HG03108 (cell line): ENCODE measurements around the gene CMIP.

Source experiments
- ATAC-seq: cut with Tn5 transposase; IDR thresholded peaks from one replicate; pipeline ENCODE4 v1.9.1; 2021; ENCODE audit warnings: moderate library complexity; ENCODE audit not compliant: unreplicated experiment

Gene CMIP

DNA sequence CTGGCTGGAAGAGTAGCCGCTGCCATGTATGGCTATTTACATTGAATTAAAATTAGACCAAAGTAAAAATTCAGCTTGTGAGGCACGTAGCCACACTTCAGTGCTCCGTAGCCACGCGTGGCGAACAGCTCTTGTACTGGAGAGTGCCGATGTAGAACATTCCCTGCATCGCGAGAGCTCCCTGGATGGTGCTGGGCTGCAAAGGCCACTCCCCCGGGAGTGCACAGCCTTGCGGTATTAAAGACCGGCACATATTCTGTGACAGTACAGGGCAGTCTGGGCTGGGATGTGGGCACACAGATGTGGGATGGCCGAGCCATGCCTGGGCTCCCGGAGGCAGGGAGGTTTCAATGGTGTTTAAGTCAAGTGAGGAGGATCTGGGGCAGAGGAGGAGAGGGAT lies 102.2 kb downstream of the CMIP start:
- no peak for ATAC-seq

DNA sequence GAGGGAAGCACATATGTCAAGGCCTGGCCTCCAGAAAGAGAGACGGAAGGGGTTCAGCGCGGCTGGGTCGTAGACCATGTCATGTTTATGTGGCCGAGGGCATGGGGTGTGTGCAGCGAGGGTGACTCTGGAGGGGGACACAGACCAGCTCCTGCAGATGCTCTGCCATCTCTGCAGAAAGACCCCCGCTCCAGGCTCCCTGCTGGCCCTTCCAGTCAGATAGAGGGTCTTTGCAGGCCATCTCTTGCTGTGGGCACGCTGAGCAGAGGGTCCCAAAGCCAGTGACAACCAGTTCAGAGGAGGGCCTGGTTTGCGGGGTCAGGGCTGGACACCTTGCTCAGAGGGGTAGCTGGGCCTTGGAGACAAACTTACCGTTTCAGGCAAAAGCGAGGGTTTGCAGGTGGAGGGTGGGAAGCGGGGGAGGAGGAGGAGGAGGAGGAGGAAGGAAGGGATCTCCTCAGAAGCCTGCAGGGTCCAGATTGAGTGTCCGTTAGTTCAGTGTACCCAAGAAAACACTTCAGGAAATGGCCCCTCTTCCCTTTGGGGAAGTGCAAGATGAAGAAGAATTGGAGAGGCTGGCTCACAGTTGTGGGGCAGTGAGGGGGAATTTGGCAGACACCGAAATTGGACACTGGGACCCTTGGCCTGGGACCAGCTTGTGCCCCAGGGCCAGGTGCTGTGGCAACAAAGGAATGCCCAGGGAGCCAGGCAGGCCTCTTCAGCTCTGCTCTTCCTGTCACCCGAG lies 102.8 kb downstream of the CMIP start:
- ATAC-seq = no peak

DNA sequence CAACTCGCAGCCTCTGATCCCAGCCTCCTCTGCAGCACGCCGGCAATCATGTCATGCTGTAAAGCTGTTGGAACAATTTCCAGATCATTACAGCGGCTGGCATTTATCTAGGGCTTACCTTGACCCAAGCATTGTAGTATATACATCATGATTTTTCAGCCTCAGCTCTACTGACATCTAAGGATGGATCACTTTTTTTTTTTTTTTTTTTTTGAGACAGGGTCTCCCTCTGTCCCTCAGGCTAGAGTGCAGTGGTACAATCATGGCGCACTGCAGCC lies 103.3 kb downstream of the CMIP start:
- ATAC-seq = no peak

DNA sequence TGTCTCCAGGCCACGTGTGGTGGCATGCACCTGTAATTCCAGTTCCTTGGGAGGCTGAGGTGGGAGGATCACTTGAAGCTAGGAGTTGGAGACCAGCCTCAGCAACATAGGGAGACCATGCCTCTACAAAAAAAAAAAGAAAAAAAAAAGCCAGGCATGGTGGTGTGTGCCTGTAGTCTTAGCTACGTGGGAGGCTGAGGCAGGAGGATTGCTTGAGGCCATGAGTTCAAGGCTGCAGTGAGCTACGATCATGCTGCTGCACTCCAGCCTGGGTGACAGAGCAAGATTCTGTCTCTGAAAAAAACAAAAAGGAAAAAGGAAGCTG lies 103.9 kb downstream of the CMIP start:
- ATAC-seq = no peak

DNA sequence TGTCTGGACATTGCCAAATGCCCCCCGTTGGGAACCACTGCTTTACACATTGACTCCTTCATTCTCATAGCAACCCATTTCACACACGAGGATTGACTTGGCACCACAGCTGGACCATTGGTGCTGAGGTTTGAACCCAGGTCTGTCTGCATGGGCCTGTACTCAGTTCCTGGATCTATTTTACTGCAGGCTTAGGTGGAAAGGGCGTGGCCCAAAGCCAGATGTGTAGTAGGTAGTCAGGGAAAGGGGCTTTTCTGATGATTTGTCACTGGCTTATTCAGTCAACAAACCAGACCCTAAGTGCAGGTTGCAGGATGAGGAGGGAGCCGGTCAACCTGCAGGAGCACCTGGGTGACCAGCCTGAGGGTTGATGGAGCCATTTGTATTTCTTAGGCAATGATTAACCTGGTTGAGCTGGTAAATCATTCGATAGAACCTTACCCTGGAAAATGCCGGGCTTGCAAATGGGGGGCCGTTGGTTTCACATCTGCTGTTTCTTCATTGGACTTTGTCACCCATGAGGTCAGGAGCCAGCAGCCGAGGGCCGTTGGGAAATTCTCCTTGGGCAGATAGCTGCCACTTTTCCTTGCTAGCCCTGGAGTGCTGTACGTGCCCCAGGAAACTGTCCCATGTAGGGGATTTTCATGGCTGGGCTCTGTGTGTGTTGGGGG lies 104.4 kb downstream of the CMIP start:
- no peak for ATAC-seq

DNA sequence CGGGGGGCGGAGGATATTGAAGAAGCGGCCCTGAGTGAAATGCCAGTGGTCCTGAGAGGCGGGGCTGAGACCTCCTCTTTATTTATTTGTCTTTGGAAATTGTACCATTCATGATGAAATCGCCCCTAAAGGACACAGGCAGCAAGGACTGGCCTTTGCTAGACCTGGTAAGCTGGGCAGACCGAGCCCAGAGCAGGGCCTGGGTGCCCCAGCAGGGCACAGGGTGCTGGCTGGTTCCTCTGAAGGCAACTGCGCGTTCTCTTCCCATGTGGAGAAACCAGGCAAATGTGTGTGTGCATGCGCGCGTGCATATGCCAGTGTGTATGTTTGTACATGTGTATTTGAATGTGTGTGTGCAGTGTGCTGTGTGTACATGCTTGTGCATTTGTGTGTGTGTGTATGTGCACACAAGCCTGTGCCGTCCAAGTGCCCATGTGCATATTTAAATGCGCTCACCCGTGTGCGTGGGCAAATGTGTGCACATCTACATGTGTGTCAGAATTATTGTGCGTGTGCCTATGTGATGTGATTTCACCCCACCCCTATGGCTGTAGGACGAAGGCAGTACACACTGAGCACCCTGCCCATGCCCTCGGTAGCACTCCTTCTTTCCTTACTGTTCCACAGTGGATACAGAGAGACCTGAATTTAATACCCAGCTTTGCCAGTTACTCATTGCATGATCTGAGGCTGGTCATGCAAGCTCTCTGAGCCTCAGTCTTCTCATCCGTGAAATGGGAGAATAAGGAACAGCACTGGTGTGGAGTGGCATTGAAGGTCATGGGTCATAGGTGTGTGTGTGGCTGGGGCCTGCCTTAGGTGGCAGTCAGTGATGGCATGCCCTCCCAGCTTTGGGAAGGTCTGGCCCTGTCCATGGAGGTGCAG lies 105.2 kb downstream of the CMIP start:
- ATAC-seq = no peak

DNA sequence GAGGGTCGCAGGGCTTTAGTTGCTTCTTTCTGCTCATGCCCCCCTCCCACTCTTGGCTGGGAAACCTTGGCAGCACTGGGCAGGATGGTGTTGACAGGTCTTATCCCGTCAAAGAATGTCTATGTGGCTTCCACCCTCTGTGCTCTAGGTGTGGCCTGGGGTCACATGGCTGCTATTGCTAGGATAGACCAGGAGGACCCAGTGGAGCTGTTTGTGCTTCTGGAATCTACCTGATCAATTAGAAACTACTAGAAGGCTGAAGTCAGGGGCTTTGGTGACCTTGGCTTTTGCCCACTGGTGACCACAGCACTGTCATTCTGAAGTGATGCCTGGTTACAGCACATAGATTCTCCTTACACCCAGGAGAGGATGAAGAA lies 105.8 kb downstream of the CMIP start:
- ATAC-seq = no peak

DNA sequence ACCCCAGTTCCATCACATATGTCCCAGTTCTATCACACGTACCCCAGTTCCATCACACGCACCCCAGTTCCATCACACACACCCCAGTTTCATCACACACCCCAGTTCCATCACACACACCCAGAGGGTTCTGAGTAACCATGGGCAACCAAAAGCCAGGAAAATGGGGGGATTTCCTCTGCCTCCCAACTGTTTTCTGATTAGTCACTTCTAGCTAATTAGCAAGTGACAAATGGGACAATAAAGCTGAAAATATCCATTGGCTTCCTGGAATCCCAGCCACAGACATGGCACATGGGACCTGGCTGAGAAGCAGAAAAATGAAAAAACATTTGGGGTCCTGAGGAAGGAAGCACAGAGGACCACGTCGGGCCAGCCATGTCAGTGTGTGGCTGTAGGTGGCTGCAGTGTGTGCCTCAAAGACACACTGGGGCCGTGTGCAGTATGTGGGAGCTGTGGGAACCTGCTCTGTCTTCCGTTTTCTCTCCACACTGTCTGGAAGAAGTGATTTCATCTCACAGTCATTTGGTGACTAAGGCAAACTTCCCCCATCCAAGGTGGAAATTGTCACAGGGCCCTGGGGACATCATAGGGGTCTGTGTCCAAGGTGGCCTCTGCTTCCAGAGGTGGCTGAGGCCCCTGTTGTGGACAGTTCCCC lies 106.7 kb downstream of the CMIP start:
- ATAC-seq = no peak

DNA sequence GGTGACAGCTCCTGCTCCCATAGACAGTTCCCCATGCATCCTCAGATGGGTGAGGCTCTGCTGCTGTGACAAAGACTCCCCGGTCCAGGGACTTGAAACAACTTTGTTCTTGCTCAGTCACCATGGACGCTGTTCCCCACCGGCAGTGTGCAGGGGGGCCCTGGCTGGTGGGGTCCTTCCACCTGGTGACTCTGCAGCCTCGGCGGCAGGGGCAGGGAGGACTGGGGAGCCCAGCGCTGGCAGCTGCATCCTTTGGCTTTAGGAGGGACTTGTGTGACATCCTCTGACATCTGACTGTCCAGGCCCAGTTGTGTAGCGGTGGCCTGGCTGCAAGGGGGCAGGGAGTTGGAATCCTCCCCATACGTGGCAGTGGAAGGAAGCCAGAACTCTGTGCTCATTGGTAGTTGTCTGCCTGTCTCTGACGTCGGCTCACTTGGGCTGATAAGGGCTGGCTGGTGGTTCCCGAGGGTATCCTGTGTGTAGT lies 107.3 kb downstream of the CMIP start:
- ATAC-seq = no peak

DNA sequence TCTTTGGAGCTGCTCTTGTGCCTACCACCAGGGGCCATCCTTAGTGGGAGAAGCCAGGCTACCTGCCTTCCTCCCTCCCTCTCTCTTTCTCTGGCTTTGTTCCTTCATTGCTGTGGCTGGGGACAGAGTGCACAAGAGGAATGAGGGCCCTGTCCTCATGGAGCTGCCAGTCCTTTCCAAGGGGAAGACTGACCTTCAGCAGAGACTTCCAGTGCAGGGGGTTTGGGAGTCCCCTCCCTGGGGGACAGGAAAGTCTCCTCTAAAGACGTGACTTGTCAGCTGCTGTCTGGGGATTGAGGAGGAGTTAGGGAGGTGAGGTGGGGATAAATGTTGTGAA lies 108.1 kb downstream of the CMIP start:
- ATAC-seq = no peak

DNA sequence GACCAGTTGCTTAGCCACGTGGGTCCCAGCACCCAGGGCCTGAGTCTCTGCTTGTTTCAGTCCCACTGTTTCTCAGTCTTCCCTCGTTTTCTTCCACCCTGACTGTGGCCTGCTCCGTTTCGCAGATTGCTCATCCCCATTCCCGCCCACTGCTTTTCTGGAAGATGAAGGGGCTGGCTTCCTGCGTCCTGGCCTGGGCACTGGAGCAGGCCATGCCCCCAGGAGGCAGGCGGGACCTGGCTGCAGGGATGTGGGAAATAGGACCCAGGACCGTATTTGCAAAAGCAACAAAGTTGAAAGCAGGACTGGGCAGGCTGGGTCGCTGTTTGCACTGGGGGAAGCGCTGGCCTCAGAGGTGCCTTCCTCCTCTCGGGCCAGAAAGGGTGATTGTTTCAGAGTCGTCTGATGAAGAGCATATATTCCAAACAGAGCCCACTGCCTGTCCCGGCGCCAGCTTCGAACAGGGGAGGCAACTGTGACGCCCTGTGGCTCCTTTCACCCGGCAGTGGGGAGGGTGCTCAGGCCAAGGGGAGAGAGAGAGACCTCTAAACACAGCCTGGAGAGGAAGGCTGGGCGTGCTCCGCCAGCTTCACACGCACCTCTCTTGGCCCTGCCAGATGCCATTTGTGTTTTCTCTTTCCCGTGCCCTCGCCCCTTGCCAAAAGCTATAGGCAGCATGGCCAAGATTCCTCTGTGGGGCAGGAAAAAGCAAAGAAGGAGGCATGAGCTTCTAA lies 108.6 kb downstream of the CMIP start:
- no peak for ATAC-seq

DNA sequence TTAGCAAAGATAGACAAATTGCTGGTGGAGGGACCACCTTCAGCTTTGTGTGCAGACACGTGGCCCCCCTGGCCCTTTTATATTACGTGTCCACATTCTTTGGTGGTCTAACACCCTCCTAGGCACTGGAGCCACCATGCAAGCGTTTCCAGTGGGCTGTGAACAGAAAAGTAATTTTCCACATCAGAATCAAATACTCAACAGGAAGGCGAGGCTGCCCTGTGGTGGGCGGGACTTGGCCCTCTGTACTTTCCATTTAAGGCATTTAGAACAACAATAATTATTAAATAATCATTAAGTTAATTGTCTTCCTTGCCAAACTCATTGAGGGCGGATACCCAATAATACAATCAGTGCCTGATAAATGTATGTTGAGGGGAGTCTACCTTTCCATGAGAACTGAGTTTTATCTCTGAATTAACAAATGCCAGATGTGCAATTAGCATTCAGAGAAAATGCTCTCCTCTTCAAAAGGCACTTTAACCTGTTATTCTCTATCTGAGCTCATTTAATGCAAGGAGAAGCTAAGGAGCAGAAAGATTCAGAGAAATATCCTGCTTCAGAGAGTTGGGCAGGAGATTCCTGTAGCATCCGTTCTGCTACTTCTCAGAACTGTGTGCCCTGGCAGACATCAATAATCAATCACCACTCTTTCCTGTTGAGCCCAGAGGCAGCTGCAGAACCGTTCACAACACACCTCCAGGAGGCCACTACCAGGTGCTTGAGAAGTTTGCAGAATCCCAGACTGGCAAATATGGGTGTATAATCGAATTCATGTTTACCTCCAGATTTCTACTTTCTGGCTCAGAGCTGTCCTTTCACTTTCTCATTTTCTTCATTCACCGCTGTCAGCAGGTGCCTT lies 109.4 kb downstream of the CMIP start:
- ATAC-seq = no peak

DNA sequence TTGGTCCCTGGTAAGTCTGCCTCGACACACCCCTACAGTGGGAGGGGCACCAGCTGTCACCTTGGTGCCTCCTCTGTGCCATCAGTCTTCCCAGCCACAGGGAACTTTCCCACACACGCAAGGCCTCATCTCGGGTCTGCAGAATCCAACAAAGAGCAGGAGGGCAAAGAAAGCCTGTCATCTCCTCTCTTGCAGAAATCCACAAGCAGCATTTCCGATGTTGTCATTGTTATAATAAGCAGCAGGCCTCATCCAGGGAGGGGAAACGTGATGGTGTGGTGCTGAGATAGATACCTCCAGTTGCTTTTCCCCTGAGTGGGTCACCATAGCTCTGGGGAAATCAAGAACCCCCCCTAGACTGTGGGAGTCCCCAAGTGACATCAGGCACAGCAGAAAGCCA lies 110.4 kb downstream of the CMIP start:
- no peak for ATAC-seq

DNA sequence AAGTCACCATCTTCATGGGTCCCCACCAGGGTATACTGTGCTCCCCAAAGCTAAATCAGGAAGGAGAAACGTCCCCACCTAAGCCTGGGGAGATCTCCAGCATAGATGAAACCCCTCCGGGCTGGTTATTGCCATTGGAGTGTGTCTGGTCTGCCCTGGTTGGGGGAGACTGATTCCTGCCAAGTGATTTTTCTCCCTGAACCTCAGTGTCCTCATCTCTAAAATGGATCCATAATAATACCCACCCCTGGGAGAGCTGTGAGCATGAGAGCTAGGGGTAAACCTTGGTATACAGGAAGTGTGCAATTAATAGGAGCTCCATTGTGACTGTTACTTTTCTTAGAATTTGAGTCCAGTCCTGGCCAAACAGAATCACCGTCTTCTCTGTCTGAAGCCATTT lies 111.1 kb downstream of the CMIP start:
- ATAC-seq = no peak

DNA sequence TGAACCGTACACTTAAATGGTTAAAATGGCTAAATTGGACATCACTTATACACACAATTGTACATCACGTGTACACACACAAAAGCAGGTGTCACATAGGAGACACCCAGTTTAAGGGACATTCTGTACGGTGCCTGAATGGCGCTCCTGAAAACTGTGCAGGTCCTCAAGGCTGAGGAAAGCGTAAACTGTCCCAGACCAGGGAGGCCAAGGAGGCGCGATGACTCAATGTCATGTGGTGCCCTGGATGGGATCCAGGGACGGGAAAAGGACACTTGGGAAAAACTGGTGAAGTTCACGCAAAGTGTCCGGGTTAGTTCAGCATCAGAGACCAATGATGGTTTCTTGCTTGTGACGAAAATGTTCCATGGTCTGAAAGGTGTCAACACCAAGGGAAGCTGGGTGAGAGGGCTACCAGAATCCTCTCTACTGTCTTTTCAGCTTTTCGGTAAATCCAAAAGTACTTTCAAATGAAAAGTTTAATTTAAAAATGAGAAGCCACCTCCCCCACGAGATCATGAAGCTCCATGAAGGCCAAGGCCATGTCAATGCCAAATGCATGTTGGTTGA lies 112.2 kb downstream of the CMIP start:
- ATAC-seq = no peak

DNA sequence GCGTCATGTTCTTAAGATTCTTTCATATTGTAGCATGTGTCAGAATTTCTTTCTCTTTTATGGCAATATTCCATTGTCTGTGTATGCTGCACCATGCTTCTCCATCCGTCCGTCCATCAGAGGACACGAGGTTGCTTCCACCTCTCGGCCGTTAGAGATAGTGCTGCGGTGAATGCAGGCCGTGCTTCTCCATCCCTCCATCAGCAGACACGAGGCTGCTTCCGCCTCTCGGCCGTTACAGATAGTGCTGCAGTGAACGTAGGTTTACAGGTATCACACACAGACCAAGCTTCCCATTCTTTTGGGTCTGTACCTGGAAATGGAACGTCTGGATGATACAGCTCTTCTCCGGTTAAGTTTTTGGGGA lies 113.5 kb downstream of the CMIP start:
- ATAC-seq = no peak

DNA sequence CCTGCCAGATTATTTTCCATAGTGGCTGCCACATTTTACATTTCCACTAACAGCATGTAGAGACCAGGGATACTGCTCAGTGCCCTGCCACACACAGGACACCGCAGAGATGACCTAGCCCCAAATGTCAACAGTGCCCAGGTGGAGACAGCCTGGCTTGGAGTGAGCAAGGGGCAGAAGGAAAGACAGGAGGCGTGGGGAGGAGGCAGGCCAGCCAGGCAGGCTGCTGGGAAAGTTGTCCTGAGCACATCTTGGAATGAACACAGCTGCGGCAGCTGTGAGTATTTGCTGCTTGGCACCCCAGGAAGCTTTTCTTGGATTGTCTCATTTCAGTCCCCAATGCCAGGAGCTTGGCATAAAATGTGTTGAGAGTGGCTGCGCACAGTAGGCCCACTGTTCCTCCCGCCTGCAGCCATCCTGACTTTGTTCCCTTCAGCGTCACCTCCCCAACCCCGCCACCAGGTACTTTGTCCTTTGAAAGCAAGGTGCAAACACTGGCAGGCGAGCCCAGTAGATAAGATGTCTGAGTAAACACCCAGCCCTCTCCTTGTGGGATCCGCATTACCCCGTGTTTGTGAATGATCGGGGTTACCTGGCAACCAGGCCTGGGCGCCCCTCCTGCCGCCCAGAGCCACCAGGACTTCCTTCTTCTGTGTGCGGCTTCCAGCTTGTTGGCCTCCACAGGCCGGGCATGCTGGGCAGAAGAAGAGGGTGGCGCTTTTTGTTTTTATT lies 114.0 kb downstream of the CMIP start:
- no peak for ATAC-seq

DNA sequence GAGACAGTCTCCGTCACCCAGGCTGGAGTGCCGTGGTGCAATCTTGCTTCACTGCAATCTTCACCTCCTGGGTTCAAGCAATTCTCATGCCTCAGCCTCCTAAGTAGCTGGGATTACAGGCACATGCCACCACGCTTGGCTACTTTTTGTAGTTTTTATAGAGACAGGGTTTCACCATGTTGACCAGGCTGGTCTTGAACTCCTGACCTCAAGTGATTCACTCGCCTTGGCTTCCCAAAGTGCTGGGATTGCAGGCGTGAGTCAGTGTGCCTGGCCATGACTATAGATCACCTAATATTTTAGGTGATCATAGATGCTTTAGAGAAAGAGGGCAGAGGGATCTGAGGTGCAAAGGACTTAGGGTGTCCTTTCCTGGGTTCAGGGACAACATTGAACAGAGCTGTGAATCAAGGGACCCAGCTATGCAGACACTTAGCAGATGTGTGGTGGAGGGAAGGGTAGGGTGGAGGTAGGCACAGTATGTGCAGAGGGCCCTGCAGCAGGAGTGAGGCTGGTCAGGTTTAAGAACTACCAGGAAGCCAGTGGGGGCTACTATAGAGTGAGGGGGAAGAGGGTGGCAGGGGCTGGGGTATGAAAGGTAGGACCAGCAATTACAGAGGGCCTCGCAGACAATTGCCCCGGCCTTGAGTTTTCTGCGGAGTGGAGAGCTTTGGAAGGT lies 116.5 kb downstream of the CMIP start:
- ATAC-seq = no peak
